ENCODE data around the gene BLZF1.
"Not testable (repeated sequence)": the region's sequence is repeated elsewhere in the genome, so short reads cannot be mapped to it uniquely, and the experiment has no call there.

The BLZF1 gene

GRCh38 chr1:169336947-169337715, 30.9 kb upstream of the BLZF1 start:
- H3K4me3 ChIP-seq (ENCODE audit: low read depth in 1 of 2, low read length in 2 of 2); H3K27ac ChIP-seq (ENCODE audit: low read depth, low read length); H3K4me1 ChIP-seq (ENCODE audit: insufficient read depth, low read length); H3K36me3 ChIP-seq (ENCODE audit: insufficient read depth, low read length); H3K27me3 ChIP-seq (ENCODE audit: control insufficient read depth in 1 of 2, insufficient read depth in 2 of 2, low read length in 2 of 2); H3K9ac ChIP-seq (ENCODE audit: low read length); H3K9me3 ChIP-seq (ENCODE audit: low read length): not testable (repeated sequence)

- Histone ChIP-seq H3K9me3 (ENCODE audit: low read length) (no peaks in the 10 kb centered on the region), H3K9ac (ENCODE audit: low read length) (no peak overlapping the region), H3K4me3 (ENCODE audit: low read depth in 1 of 2, low read length in 2 of 2) (no peak overlapping the region), H3K4me1 (ENCODE audit: insufficient read depth, low read length) (no peaks in the 10 kb centered on the region), H3K27me3 (ENCODE audit: control insufficient read depth in 1 of 2, insufficient read depth in 2 of 2, low read length in 2 of 2) (no peaks in the 10 kb centered on the region), H3K27ac (ENCODE audit: low read depth, low read length) (no peak overlapping the region), H3K36me3 (ENCODE audit: insufficient read depth, low read length) (no peaks in the 10 kb centered on the region)
Observed at GRCh38 chr1:169338617-169339016, 29.4 kb upstream of the BLZF1 start.

DNA sequence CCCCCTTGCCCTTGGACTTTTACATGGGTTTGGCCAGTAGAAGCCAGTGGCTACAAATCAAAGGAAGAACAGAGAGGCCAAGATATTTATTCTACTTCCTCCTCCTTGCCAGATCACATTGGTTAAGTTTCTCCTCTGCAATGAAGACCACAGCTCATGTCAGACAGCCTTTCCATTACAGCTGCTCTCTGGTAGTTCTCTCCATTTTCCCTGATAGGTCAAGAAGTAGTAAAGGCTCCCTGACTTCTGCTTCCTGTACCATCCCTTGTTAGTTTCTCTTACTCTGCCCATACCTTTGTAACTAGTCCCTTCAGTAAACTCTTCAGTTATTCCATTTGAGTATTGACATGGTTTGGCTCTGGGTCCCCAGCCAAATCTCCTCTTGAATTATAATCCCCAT, 28.2 kb upstream of the BLZF1 start:
- Histone ChIP-seq H3K27ac (ENCODE audit: low read depth, low read length) (no peak overlapping the region), H3K36me3 (ENCODE audit: insufficient read depth, low read length) (no peaks in the 10 kb centered on the region), H3K4me3 (ENCODE audit: low read depth in 1 of 2, low read length in 2 of 2) (no peak overlapping the region), H3K4me1 (ENCODE audit: insufficient read depth, low read length) (no peaks in the 10 kb centered on the region), H3K9ac (ENCODE audit: low read length) (no peak overlapping the region), H3K27me3 (ENCODE audit: control insufficient read depth in 1 of 2, insufficient read depth in 2 of 2, low read length in 2 of 2) (no peaks in the 10 kb centered on the region), H3K9me3 (ENCODE audit: low read length) (no peaks in the 10 kb centered on the region)

DNA sequence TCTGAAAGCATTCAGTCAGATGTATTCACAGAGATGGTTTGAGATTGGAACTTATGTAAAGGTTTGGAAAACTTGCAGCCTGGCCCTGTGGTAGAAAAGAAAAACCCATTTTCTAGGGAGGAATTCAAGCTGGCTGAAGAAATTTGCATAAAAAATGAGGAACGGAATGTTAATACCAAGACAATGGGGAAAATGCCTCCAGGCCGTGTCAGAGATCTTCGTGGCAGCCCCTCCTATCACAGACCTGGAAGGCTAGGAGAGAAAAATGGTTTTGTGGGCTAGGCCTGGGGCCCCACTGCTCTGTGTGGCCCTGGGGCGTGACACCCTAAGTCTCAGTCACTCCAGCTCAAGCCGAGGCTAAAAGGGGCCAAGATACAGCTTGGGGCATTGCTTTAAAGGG, 27.1 kb upstream of the BLZF1 start:
- no peaks in the 10 kb centered on the region for H3K27me3 ChIP-seq (ENCODE audit: control insufficient read depth in 1 of 2, insufficient read depth in 2 of 2, low read length in 2 of 2)
- no peaks in the 10 kb centered on the region for H3K4me1 ChIP-seq (ENCODE audit: insufficient read depth, low read length)
- H3K4me3 ChIP-seq (ENCODE audit: low read depth in 1 of 2, low read length in 2 of 2), result no peak overlapping the region
- no peak overlapping the region for H3K27ac ChIP-seq (ENCODE audit: low read depth, low read length)
- no peak overlapping the region for H3K9ac ChIP-seq (ENCODE audit: low read length)
- H3K36me3 ChIP-seq (ENCODE audit: insufficient read depth, low read length), result no peaks in the 10 kb centered on the region
- no peaks in the 10 kb centered on the region for H3K9me3 ChIP-seq (ENCODE audit: low read length)

GRCh38 chr1:169342096-169342495, 25.9 kb upstream of the BLZF1 start:
- H3K27me3 ChIP-seq (ENCODE audit: control insufficient read depth in 1 of 2, insufficient read depth in 2 of 2, low read length in 2 of 2); H3K27ac ChIP-seq (ENCODE audit: low read depth, low read length); H3K4me3 ChIP-seq (ENCODE audit: low read depth in 1 of 2, low read length in 2 of 2); H3K9ac ChIP-seq (ENCODE audit: low read length); H3K36me3 ChIP-seq (ENCODE audit: insufficient read depth, low read length); H3K9me3 ChIP-seq (ENCODE audit: low read length); H3K4me1 ChIP-seq (ENCODE audit: insufficient read depth, low read length): not testable (repeated sequence)

DNA sequence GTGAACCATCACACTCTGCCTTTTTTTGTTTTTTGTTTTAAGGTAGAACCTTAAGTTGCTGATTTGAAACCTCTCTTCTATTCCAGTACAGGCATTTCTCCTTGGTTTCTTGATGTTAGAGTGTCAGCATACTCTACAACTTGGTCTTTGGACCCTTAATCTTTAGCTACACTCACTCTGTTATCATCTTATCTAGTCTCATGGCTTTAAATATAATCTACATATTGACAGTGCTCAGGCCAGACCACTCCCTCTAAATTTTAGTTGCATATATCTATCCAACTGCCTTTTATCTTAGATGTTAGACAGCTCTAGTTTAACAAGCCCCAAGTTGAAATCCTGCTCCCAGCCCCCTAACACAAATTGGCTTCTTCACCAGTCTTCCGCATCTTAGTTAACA, 22.5 kb upstream of the BLZF1 start:
- no peaks in the 10 kb centered on the region for H3K27me3 ChIP-seq (ENCODE audit: control insufficient read depth in 1 of 2, insufficient read depth in 2 of 2, low read length in 2 of 2)
- H3K4me3 ChIP-seq (ENCODE audit: low read depth in 1 of 2, low read length in 2 of 2), result no peak overlapping the region
- H3K27ac ChIP-seq (ENCODE audit: low read depth, low read length), result no peak overlapping the region
- H3K36me3 ChIP-seq (ENCODE audit: insufficient read depth, low read length), result no peaks in the 10 kb centered on the region
- H3K4me1 ChIP-seq (ENCODE audit: insufficient read depth, low read length), result no peaks in the 10 kb centered on the region
- H3K9me3 ChIP-seq (ENCODE audit: low read length), result no peaks in the 10 kb centered on the region
- H3K9ac ChIP-seq (ENCODE audit: low read length), result no peak overlapping the region

DNA sequence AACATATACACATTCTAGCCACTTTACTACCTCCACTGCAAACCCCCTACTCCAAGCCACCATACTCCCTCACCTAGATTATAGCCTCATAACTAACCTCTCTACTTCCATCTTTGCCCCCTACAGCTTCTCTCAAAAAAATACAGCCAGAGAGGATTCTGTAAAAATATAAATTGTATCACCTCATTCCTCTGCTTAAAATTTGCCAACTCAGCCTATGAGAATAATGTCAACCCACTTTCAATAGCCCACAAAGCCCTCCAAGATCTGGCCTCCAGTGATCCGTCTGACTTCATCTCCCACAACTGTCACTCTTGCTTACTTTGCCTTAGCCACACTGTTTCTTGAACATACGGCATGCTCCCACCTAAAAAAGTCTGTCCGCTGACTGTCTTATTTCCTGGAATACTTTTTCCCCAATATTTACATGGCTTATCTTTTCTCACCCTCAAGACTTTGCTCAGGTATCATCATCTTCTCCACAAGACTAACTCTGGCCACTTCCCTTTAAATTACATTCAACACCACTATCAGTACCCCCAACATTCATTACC, 21.9 kb upstream of the BLZF1 start:
- H3K4me1 ChIP-seq (ENCODE audit: insufficient read depth, low read length), result no peaks in the 10 kb centered on the region
- H3K4me3 ChIP-seq (ENCODE audit: low read depth in 1 of 2, low read length in 2 of 2), result no peak overlapping the region
- no peaks in the 10 kb centered on the region for H3K27me3 ChIP-seq (ENCODE audit: control insufficient read depth in 1 of 2, insufficient read depth in 2 of 2, low read length in 2 of 2)
- H3K9ac ChIP-seq (ENCODE audit: low read length), result no peak overlapping the region
- H3K27ac ChIP-seq (ENCODE audit: low read depth, low read length), result no peak overlapping the region
- H3K36me3 ChIP-seq (ENCODE audit: insufficient read depth, low read length), result no peaks in the 10 kb centered on the region
- H3K9me3 ChIP-seq (ENCODE audit: low read length), result no peaks in the 10 kb centered on the region

DNA sequence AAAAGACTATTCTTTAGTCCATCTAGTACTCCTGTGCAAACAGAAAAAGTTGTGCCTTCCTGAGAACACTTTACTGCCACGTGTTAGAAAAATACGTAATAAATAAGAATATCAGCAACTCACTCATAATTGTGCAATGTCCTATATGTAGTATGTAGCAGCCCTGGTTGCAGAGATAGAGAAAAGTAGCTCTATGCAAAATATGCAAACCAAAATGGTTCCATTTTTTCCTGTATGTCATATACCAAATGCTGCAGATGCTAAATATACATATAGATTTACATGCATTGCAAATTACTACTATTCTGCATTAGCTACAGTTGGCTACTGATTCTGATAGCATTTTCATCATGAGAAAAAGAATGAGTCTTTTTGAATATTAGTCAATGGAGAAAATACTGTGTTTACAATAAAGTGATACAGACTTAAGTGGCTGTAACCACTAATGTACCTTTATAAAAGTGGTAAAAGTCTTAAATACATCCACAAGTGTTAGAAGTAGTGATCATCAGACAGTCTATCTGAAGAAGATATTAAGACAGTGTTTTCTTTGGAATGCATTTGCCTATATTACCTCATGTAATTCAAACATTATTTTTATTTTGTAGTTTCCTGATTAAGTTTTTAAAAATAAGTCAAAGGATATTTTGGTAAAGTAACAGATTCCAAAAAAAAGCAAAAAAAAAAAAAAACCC, 20.2 kb upstream of the BLZF1 start:
- Histone ChIP-seq H3K9me3 (ENCODE audit: low read length) (no peaks in the 10 kb centered on the region), H3K4me3 (ENCODE audit: low read depth in 1 of 2, low read length in 2 of 2) (no peak overlapping the region), H3K36me3 (ENCODE audit: insufficient read depth, low read length) (no peaks in the 10 kb centered on the region), H3K27me3 (ENCODE audit: control insufficient read depth in 1 of 2, insufficient read depth in 2 of 2, low read length in 2 of 2) (no peaks in the 10 kb centered on the region), H3K9ac (ENCODE audit: low read length) (no peak overlapping the region), H3K4me1 (ENCODE audit: insufficient read depth, low read length) (no peaks in the 10 kb centered on the region), H3K27ac (ENCODE audit: low read depth, low read length) (no peak overlapping the region)

- no peak overlapping the region for H3K27ac ChIP-seq (ENCODE audit: low read depth, low read length)
- H3K9ac ChIP-seq (ENCODE audit: low read length), result no peak overlapping the region
- H3K4me1 ChIP-seq (ENCODE audit: insufficient read depth, low read length), result no peaks in the 10 kb centered on the region
- H3K4me3 ChIP-seq (ENCODE audit: low read depth in 1 of 2, low read length in 2 of 2), result no peak overlapping the region
- H3K27me3 ChIP-seq (ENCODE audit: control insufficient read depth in 1 of 2, insufficient read depth in 2 of 2, low read length in 2 of 2), result no peaks in the 10 kb centered on the region
- no peaks in the 10 kb centered on the region for H3K9me3 ChIP-seq (ENCODE audit: low read length)
- no peaks in the 10 kb centered on the region for H3K36me3 ChIP-seq (ENCODE audit: insufficient read depth, low read length)
Observed at GRCh38 chr1:169348383-169349036, 19.5 kb upstream of the BLZF1 start.

- Histone ChIP-seq H3K27ac (ENCODE audit: low read depth, low read length) (no peak overlapping the region), H3K27me3 (ENCODE audit: control insufficient read depth in 1 of 2, insufficient read depth in 2 of 2, low read length in 2 of 2) (no peaks in the 10 kb centered on the region), H3K9ac (ENCODE audit: low read length) (no peak overlapping the region), H3K4me1 (ENCODE audit: insufficient read depth, low read length) (no peaks in the 10 kb centered on the region), H3K4me3 (ENCODE audit: low read depth in 1 of 2, low read length in 2 of 2) (no peak overlapping the region), H3K9me3 (ENCODE audit: low read length) (no peaks in the 10 kb centered on the region), H3K36me3 (ENCODE audit: insufficient read depth, low read length) (no peaks in the 10 kb centered on the region)
Observed at GRCh38 chr1:169360415-169360814, 7.6 kb upstream of the BLZF1 start.

DNA sequence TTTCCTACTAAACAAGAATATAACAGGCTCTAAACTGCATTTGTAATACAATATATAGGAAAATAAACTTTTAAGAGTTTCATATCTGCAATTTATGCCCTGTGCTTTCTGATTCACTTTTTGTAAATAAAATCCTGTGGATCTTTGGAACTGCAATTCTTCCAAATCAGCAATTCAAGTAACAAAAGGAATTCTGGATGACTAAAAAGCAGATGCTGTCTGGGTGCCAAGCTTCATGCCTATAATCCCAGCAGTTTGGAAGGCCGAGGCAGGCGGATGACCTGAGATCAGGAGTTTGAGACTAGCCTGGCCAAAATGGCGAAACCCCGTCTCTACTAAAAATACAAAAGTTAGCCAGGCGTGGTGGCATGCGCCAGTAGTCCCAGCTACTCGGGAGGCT, 6.7 kb upstream of the BLZF1 start:
- H3K27ac ChIP-seq (ENCODE audit: low read depth, low read length), result no peak overlapping the region

More for the DNA sequence above, 6.7 kb upstream of the BLZF1 start:
- no peaks in the 10 kb centered on the region for H3K36me3 ChIP-seq (ENCODE audit: insufficient read depth, low read length)
- no peak overlapping the region for H3K4me3 ChIP-seq (ENCODE audit: low read depth in 1 of 2, low read length in 2 of 2)
- H3K27me3 ChIP-seq (ENCODE audit: control insufficient read depth in 1 of 2, insufficient read depth in 2 of 2, low read length in 2 of 2), result no peaks in the 10 kb centered on the region
- H3K9ac ChIP-seq (ENCODE audit: low read length), result no peak overlapping the region
- peaks cover under 1% of the 10 kb centered on the region for H3K4me1 ChIP-seq (ENCODE audit: insufficient read depth, low read length)
- H3K9me3 ChIP-seq (ENCODE audit: low read length), result no peaks in the 10 kb centered on the region

Measured in muscle layer of colon (tissue), 2 donors.